Activated T-helper 1 cell treated with anti-CD3 and anti-CD28 coated beads, Interleukin-2, amount 50 U/mL, for 16 hours (primary cell): ENCODE results near the gene METAP1D.

ENCODE experiments used
- DNase-seq, 2 donors: peaks; one replicate each; pipeline ENCODE4 v3.0.0-alpha.2; 2020; ENCODE audit warnings: low read depth in 1 of 2, low spot score in 1 of 2

METAP1D gene

GRCh38 chr2:172090044-172090961 is 90.5 kb downstream of the METAP1D start:
- DNase-seq, result no peak

DNA sequence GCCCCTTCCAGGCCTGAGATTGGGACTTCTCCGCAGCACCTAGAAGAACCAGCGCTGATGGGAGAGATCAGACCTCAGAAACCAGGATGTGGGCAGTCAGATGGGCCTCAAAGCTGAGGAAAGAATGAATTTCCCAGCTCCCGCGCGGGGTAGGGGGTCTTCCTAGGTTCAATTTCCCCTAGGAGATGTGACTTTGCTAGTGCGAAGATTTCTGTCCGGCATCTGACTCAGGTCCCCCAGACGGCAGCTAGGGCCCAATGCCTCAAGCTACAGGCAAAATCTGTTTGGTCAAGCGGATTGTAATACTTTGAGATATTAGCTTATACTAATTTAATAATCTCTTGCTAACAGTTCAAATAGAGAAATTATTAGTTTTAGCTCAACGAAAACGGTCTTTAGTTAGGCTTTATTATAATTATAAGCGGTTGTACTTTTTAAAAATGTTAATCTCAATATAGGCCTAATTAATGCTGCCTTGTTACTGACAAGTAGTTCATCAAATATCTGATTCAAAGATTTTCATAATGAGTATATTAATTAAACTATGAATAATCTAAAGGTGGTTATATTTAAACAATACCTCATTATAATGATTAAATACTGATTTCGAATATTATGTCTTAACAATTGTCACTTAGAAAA is 91.4 kb downstream of the METAP1D start:
- DNase-seq, result no peak

DNA sequence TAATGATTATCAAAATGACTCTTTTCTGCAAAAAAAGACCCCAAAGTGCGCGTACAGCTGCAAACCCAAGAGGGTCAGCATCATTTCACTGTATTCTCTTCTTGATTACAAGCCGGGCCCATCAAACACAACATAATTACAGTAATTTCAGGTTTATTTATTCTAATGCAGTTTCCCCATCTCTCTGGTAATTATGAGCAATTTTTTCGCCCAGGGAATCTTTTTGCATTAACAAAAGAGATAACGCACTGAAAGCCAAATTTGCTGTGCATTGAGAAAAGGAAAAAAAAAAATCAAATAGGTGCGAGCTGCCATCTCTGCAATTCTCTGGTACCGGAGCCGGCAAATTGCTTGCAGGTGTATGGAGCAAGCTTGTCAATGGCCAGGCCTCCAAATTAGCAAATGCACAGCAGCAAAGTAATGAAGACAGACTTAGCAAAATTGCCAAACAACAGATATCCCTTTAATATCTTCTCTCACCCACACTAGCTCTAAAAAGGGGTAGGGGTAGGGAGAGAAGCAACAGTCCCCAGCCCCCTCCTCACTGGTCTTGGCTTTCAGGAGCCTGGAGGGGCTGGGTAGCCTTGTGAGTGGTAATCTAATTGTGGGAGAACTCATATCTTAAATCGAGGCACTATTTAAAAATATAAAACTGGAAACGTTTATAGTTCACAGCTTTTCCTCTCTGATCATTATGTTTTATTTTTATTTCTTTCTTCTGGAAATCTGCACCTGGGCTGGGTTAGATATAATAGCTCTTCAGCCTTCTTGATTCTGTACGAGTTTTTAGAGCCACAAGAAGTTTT is 92.2 kb downstream of the METAP1D start:
- DNase-seq, result no peak

- DNase-seq, result no peak
Measured at GRCh38 chr2:172092716-172093415, 93.1 kb downstream of the METAP1D start.

DNA sequence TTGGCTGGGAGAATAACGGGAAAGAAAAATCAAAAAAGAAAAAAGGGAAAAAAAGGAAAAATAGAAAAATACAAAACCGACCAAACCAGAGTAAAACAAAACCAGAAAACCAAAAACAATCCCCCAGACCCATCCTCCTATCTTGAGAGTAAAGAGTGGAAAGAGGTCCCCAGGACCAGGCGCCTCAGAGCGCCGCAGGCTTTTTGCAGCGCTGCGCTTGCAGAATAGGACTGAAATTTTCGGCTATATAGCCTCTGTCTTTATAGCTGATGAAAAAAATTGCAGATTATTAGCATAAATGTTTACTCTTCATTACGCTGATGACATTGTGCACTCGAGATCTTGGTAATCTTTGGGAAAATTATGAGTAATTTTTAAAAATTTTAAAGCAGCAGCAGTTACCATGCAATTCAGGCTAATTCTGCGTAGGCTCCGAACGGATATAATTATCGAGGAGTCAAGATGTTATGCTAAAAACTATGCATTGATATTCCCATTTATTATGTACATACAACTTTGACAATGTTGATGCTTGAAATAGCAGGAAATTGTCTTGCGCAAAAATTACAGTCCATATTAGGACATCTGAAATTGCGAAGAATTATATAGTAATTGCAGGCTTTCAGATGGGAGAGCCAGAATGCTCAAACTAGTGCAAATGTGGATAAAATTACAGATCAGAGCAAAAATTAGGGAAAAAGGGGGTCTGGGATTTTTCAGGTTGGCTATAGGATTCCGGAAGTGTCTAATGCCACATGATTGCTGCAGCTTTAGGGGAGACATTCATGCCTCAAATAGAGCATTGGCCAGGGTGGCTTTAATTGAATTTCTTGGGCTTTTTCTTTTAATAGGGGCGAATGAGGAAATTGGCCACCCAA is 93.9 kb downstream of the METAP1D start:
- no peak for DNase-seq

DNA sequence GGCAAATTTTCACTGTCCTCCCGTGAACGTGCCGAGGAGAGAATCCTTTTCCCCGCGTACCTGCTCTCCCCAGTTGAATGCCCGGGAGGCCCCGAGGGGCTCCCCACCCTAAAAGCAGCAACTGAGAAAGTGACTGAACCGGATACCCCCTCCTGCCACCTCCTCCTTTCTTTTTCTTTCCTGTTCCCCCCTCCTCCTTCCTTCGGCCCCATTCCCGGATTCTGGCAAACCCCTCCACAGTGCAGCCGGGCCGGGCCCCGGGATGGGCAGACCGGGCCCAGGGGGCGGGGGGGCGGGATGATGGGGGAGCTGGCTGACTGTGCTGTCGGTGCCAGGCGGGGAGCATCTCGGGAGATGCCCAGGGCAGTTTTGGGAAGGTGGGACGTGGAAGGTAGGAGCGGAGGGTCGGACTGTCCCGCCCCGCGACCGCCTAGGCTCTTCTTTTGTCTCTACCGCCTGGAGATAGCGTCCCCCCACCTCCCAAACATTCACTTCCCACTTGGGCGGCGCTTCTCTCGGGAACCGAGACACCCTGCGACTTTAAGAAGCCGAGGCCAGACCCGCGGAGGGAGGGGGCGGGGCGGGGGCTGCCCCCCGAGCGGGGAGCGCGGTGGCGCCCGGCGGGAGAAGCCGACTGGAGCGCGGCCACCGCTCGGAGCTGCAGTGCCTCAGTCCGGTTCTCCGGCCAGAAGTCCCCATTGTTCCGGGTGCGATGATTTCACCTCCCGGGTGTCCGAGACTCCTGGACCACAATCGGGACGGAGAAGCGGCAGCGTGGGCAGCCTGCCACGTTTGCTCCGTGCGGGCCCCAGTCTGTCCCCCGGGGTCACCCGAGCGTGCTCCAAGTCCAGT is 94.8 kb downstream of the METAP1D start:
- DNase-seq, result no peak

DNA sequence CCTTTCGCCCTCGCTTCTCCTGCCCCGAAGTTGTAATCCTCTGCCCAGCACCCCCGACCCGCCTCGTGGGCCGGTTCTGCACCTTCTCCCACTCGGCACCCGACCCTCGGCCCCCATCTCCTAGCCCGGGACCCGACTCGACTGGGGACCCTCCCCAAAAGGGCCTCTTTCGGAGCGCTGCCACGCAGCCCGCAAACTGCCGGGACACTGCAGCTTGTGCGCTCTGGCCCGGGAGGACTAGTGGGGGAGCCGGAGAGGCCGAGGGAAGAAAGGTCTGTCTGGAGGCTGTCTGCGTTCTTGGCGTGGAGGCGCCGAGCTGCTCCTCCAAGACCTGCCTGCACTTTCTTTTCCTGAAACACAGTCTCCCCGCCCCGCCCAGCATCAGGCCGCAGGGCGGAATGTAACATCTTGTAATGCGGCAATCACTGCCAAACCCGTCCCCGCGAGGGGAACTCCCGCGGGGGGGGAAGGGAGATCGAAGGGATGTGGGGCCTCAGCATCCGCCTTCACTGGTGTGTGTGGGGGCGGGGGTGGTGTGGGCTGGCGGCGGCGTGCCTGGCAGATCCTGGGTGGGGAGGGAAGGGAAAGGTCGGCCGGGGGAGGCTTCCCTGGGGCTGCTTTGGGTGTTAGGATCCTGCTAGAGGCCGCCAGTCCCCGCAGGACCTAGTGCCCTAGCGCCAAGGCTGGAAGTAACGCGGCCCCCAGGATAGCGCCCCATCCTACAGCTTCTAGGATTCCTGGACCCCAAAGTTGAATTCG is 95.6 kb downstream of the METAP1D start:
- DNase-seq, result peak in 1 of 2 donors; percentile 56

- no peak for DNase-seq
Measured at GRCh38 chr2:172095905-172096625, 96.3 kb downstream of the METAP1D start.

DNA sequence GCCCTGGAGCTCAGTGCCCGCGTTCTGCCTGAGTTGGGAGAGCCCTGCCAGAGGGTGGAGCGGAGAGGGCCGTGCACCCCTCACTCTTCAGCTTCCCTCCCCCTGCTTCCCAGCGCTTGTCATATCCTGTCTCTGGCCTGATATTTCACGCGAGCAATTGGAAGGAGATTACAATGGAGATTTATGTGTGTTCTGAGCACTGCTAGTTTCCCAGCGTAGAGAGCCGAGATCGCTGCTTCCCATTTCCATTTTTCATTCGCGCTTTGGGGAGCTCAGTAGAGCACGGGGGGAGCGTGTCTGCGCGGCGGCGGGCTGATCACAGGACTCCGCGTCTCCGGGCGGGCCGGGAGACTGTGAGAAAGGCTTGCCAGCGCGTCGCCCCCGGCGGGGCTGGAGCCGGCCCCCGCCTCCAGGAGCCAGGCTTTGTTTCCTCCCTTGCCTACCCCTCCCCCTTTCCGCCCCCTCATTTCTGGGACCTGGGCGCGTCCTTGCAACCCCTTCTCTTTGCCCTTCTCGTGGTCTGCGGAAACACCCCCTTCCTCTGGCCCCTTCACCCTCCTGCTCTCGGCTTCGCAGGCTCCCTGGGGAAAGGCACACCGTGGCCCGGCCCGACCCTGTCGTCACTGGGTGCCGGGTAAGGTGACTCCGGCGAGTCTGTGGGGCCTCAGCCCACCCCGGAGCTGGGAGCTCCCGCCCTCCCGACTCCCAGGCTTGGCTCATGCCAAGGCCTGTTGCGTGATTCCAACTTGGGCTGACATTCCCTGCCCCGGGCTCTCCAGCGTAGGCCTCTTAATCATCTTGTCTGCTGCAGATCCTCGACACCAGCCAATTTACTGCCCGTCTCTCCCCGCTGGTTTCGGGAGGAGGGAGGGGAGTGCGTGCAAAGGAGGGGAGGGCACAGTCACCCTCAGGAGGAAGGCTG is 97.1 kb downstream of the METAP1D start:
- no peak for DNase-seq

- no peak for DNase-seq
Measured at GRCh38 chr2:172097557-172098131, 97.9 kb downstream of the METAP1D start.

DNA sequence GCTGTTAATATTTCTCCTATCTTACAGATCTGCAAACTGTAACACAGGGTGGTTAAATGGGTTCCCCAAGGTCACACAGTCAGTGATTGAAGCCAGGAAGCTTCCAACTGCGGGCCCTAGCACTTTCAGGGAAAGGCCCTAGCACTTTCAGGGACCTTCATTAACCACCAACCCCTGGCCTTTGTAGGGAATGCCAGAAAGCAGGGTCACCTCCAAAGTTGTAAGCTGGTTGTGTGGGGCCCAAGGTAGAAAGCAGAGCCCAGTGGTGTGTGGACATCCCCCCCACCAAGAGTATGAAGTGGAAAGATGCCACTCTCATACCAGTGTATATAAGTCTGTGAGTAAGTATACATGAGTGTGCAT is 98.5 kb downstream of the METAP1D start:
- DNase-seq, result no peak

GRCh38 chr2:172098650-172099471 is 99.1 kb downstream of the METAP1D start:
- DNase-seq, result no peak

DNA sequence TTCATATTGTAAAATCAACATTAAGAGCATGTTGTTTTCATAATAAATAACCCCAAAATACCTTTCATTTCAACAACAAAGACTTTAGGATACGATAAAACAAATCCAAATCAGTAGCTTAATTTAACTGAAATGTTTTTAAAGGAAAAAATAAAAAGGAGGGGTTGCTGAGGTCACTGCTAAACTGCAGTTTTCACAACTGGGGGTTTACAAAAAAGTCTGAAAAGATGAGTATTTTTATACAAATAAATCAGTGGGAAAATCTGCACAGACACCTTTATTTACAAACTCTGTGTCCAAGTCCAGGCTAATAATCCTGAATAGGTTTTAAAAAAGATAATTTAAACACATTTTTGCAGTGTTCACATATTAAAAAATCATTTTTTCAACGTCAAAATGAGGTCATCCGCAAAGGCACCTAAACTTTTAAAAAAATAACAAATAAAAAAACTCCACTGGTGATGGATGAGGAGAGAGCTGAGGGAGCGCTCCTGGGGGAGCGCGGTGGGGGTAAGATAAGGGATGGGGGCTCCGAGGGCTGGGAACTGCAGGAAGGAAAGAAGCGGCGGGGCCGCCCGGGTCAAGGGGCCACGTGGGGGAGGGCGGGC is 99.8 kb downstream of the METAP1D start:
- no peak for DNase-seq

DNA sequence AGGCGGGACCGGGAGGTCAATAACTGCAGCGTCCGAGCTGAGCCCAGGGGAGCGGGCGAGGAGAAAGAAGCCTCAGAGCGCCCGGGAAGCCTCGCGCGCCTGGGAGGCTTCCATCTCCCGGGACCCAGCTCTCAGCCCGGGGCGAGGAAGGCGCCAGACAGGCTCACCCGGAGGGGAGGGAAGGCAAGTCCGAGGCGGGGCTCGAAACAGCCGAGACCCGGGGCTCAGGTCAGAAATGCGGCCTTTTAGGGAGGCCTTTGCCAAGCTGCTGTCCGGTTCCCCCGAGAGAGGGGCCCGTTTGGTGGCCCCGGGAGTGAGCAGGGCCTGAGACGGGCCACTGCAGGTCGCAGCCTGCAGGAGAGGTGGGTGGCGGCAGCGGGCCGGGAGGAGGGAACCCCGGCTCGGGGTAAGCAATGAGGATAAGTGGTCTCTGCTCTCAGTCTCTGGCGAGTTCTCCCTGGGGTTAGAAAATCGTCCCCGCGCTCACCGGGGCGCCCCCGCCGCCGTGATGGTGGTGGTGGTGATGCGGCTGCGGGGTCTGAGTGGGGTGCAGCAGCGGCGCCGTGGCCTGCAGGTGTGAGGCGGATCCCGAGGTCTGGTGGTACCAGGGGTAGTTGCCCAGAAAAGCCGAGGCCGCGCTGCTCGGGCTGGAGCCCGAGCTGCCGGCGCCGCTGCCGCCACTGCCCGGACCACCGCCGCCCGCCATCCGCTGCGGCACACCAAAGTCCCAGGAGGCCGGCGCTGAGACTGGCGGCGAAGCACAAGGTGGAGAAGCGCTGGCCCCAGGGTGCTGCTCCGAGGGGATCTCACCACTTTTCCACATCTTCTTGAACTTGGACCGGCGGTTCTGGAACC is 100.6 kb downstream of the METAP1D start:
- no peak for DNase-seq
